CD4-positive, alpha-beta T cell treated with Interleukin-15 for 4 hours (primary cell): ENCODE results near the gene CEP72.
"Not testable (repeated sequence)": the region's sequence is repeated elsewhere in the genome, so short reads cannot be mapped to it uniquely, and the experiment has no call there.

Experiments
- DNase-seq: peaks from one replicate; pipeline ENCODE4 v3.0.0-alpha.2; 2020; ENCODE audit warnings: low spot score

Gene CEP72, protein sequence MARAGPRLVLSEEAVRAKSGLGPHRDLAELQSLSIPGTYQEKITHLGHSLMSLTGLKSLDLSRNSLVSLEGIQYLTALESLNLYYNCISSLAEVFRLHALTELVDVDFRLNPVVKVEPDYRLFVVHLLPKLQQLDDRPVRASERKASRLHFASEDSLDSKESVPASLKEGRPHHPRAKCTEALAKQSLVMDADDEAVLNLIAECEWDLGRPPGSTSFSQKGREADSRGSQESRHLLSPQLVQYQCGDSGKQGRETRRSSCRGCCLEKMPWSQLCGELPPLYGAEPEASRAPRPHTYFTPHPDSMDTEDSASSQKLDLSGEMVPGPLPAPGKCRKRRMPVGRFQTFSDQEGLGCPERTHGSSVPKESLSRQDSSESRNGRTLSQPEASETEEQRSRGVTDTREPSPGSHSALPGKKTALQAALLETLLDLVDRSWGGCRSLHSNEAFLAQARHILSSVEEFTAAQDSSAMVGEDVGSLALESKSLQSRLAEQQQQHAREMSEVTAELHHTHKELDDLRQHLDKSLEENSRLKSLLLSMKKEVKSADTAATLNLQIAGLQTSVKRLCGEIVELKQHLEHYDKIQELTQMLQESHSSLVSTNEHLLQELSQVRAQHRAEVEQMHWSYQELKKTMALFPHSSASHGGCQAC

DNA sequence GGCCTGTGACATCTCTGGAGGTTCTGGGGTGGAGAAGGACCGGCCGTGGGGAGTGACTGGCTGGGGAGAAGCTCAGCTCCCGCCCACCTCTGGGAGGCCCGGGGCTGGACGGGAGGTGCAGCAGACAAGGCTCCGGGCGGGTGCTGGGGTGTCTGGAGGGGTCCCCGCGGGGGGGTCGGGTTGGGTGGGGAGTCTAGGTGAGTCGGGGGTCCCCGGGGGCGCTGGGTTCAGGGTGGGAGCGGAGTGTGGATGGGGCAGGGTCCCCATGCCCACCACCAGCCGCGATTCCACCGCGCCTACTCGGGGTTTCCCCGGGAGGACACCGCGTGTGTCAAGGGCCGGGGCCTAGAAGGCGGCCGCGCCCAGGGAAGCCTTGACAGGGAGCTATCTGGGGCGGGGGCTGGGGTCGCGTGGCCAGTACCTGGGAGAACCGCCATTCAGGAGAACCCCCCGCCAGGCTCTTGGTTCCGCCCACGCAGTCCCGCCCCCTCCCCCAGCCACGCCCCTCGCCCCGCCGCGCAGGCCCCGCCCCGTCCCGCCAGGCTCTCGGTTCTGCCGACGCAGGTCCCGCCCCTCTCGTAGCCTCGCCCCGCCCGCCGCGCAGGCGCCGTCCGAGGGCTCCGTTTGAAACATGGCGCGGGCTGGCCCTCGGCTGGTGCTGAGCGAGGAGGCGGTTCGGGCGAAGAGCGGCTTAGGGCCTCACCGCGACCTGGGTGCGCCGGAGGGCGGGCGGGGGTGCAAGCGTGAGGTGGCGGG lies at the start of gene CEP72:
Gene CEP72 (plus strand): TSS at position 610 of the 756 bp plus-strand sequence. CDS start 22 bp downstream, at position 632.
- peak; percentile 93 for DNase-seq

DNA sequence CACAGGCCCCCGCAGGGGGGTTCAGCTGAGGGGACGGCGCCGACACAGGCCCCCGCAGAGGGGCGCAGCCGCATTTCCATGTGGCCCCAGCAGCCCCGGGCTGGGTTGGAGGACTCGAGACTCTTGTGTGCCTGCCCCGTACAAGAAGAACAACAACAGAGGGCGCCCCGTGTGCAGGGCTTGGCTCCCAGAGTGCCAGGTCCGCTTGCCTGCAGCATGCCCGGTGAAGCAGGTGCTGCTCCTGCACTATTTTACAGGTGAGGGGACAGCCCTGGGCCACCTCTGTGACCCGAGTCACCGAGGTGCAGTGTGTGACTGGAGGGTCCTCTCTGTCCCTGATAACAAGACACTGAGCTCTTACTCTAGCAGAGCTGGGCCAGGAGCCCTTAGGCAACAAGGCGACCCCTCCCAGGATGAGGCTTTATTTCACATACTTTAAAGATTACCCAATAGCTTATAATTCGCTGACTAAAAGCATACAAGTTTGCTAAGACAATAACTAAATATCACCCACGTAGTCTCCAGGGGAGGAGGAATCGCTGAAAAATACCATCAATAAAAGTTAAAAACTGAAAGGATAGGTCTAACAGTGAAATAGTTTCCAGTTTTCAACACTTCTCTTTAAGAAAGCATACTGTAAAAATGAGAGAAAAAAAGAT lies 46.2 kb upstream of the CEP72 start:
- no peak for DNase-seq

DNA sequence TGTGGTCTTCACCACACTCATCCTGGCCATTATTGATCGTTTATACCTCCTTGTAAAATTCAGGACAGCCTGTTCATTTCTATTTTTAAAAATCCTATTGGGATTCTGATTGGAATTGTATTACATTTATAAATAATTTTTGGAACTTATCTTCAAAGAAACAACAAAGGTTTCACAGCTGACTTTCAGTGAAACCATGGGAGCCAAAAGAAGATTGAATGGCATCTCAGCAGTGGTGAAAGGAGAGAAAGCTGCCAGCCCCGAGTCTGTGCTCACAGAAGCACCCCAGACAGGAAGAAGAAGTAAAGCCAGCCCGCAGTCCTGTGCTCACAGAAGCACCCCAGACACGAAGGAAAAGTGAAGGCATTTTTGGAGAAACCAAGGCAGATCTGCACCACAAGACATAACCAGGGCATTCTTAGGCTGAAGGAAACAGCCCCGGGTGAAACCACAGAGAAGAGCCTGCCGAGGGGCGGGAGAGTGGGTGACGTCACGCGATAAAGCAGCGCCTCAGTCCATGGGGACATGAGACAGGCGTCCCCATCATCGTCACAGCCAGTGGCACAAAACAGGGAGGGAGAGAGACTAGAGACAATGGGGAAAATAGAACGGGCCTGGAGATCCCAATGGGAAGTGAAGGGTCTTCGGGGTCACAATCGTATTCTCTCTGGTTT lies 45.4 kb upstream of the CEP72 start:
- no peak for DNase-seq

DNA sequence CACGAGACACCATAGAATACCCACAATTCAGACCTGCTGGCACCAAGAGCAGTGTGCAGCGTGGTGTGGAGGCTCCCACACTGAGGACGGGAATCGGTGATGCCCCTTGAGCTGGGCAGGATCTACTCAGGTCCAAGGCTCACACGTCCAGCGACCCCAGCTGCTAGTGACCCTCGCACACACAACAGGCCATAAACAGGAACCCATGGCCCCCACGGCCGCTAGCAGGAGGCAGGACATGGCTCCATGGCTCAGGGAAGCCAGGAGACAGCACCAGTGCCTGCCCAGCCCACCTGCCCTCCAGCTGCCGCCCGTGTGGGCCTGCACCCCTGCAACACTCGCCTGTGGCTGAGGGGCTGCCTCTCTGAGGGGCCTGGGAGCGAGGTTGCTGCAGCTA lies 44.5 kb upstream of the CEP72 start:
- no peak for DNase-seq

DNA sequence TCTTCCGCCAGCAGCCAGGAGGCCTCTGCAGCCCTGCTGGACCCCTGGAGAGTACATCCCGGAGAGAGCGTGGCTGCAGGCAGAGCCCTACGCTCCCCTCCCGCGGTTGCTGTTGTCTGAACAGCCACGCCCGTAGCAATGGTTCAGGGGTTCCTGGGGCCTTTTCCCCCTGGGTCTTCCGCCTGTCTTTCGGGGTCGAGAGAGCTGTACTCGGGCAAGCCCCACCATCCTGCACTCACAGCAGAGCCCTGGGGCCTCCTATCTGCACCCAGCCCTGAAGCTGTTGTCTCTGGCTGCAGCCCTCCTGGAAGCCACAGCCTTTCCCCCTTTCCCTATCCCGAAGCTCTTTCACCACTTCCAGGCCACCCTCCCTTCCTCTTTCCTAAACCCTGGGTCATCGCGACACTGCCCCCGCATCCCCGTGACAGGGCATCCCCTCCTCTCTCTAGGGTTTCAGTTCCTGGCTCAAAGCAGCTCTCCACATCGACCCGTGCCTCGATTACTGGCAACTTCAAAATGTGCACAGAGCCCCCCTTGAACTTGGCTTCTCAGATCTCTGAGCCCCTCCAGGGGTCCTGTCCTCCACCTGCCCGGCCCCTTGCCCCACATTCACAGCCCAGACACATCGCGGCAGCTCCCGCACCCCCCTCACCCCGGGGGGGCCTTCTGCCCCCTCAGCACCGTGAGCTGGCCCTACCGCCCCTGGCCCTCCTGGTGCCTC lies 43.9 kb upstream of the CEP72 start:
- DNase-seq, result no peak

DNA sequence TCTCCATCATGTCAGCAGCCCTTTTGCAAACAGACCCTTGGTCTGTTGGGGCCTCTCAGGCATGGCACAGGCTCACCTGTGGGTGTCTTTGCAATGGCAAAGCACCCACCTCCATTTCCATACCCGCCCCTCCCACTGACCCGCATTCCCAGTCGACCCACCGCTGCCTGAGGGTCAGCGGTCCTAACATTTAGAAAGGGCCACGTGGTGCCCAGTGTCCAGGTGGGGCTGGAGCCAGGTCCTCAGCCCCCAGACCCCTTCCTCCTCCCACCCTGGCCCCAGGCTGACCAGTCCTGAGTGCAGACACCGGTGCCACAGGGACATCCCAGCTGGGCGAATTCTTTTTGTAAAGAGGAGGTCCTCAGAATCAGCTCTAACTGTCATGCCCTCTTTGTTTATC lies 43.3 kb upstream of the CEP72 start:
- no peak for DNase-seq

DNA sequence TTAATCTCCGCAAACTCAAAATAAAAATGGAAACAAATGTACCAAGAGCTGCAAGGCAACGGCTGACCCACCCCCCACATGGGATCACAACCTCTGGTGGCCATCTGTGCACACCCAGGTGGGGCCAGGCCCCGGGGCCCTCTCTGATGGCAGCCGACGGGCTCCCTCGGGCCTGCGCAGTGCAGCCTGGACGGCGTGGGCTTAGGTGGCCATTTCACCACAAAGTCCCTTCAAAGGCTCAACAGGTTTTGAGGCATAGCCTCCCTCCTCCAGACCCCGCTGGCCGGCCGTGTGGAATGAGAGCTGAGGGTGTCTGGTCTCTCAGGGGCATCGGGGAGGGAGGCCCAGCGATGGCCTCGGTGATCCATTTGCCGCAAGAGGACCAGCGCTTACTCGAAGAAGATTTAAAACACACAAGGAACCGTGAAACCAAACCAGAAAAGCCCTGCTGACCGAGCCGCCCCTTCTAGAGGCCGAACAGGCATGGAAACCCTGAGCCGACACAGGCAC lies 42.7 kb upstream of the CEP72 start:
- no peak for DNase-seq

DNA sequence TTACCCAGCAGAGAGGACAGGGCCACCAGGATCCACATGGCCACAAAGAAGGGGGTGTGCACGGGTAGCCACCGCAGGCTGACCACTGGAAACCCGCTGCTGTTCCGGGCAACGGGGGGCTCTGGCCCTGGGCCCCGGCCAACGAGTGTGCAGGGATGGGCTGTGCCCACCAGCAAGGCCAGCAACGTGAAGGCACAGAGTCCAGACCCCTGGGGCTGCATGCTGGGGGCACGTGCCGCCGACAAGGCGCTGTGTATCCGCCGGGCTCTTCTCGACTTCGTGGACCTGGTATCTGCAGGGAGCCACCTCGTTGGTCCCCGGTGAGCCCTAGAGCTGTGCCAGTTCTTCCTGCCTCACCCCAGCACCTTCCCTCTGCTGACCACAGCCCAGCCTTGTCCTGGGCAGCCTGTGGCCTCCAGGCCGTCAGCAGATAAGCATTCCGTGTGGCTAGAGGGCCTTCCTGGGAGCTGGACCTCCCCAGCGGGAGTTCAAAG lies 42.2 kb upstream of the CEP72 start:
- no peak for DNase-seq

DNA sequence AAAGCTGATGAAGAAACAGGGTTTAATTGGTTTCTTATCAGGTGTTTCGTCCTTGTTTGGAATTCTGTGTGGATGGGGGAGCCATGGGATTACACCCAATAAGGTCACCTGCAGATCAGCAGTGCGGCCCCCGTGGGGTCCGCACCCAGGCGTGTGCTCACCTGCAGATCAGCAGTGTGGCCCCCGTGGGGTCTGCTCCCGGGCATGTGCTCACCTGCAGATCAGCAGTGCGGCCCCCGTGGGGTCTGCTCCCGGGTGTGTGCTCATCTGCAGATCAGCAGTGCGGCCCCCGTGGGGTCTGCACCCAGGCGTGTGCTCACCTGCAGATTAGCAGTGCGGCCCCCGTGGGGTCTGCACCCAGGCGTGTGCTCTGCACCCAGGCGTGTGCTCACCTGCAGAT lies 41.7 kb upstream of the CEP72 start:
- DNase-seq, result no peak

DNA sequence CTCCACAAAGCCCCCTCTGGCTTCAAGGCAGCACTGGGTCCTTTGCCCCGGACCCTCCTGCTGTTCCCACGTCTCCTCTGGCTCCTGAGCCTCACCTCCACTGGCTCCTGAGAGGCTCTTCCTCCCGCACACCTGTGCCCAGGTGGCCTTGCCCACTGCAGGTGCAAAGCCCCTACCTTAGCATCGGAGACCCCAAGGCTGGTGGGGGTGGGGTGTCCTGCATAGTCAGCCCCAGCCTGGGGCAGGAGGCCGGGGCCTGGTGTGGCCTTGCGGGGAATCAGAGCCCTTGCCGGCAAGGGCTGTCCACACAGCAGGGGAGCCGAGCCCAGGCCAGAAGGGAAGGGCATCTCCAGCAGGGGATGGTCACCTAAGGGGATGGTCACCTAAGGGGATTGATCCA lies 41.3 kb upstream of the CEP72 start:
- DNase-seq, result no peak

DNA sequence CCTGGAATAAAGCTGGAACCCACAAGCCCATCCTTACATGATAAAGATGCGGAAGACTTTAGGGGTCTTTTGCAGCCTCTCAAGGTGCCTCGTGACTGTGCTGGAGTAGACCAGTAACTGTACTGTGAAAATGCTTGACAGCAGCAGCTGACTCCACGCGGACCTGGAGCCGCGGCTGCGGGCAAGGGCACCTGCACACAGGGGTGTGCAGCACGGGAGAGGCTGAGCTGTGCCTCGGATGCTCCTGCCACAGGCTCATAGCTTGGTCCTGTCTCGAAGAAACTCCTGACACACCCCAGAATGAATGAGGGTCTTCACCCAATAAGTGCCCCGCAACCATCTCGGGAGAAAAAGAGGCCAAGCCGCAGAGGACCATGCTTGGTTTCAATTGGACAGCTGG lies 40.3 kb upstream of the CEP72 start:
- DNase-seq, result no peak

DNA sequence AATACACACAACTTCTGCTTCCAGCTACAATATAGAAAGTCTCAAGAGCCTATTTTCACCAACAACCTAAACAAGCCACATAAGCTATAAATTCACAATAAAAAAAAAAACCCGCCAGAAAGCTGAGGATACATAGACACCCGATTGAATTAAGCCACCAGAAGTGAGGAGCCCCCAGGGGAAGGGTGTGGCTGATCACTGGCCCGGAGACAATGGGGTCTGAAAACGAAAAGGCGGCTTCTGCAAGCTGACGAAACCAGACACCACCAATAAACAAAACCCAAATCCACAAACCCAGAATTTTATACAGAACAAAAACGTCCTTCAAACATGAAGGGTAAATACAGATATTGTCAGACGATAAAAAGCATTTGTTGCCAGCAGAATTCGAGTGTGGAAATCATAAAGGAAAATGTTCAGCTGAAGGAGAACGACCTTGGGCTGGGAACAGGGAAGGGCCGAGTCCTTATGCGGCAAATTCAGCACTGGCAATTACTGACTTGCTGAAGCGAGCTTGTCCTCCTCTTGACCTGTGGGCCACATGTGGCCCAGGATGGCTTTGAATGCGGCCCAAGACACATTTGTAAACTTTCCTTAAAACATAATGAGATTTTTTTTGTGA lies 39.6 kb upstream of the CEP72 start:
- DNase-seq, result no peak

DNA sequence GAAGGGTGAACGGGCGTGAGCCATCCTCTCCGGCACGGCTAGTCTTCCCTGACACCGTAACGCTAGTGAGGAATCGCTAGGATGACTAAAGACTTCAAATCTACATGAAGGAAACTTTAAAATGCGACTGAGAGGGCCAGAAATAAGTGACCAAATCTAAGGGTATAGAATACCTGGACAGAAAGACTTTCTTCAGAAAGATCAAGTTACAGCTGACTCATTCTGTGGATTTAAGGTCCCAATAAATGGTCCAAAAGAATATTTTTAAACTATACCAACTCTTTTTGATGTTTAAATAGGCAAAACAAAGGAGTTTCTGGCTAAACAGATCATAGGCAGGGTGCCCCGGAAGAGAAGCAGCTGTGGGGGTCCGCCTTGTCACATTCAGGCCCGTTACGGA lies 38.9 kb upstream of the CEP72 start:
- DNase-seq, result no peak

DNA sequence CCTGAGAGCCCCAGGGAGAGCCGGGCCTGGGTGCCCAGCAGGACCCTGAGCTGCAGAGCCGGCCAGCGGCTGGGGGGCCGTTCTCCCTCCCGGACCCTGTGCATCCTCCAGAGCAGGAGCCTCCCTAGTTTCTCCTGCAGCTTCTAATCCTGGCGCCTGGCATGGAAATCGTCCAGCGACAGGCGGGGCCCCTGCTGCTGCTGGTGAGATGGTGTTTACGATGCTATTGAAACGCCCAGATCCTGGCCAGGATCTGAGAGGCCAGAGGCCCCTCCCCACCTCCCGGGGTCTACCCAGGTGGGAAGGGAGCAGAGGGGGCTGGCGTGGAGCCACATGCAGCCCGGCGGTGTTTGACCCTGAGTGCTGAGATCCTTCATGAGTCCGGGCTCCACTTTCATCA lies 38.2 kb upstream of the CEP72 start:
- DNase-seq, result no peak

DNA sequence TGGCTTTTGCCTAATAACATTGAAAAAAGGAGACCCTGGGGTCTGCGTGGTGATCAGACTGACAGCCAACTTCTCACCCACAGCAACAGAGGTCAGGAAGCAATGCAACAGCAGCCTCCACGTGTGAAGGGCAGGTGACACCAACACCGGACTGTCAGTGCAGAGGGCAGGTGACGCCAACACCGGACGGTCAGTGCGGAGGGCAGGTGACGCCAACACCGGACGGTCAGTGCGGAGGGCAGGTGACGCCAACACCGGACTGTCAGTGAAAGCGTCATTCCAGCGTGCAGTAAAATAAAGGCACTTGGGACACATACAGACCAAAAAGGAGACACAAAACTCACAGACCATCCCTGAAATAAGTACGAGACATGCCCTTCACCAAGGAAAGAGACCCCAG lies 37.2 kb upstream of the CEP72 start:
- no peak for DNase-seq

DNA sequence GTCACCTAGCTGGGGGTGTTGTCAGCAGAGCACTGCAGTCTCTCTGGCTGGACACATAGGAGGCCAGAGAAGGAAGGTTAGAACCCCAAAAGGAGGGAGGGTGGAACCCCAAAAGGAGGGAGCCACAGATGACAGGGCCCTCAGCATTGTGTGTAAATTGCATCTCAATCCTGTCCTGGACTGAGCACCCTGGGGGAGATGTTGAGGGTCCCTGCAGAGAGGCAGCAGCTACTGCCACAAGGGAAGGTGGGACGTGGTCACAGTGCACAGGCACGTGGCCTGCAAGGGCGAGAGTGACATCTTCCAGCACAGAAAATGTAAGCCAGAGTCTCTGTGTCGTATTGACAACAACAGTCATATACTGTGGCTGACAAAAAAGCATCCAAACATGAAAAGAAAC lies 36.5 kb upstream of the CEP72 start:
- DNase-seq, result no peak

DNA sequence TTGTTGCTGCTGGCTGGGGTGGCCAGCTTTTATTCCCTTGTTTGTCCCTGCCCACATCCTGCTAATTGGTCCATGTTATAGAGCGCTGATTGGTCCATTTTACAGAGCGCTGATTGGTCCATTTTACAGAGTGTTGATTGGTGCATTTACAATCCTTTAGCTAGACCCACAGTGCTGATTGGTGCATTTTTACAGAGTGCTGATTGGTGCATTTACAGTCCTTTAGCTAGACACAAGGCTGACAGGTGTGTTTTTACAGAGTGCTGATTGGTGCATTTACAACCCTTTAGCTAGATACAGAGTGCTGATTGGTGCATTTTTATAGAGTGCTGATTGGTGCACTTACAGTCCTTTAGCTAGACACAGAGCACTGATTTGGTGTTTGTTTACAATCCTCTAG lies 34.9 kb upstream of the CEP72 start:
- not testable (repeated sequence) for DNase-seq

DNA sequence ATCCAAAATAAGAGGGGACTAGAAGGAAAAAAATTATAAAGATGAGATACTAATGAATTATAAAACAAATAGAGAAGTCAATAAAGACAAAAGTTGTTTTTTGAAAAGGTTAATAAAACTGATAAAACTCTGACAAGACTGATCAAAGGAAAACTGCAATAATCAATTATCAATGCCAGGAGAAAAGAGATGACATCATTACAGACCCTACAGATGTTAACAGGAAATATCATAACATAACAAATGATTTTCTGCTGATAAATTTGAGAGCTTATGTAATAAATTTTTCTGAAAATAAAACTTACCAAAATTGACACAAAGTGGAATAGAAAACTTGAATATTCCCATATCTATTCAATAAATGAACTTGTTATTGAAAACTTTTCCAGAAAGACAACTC lies 34.3 kb upstream of the CEP72 start:
- no peak for DNase-seq

DNA sequence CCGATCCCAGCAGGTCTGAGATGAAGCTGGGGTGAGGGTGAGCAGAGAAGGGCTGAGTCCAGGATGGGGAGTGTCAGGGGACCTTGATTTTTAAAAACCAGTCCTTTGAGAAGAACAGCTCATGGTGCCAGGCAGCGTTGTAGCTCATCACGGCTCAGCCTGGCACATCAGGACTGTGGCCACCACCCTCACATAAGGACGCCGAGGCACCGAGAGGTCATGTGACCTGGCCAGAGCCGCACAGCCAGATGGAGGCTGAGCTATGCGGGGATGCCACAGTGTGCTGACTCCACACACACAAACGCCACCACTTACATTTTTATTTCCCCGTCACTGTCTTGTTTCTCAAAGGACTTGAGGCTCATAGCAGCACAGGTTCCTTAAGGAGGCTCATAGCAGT lies 32.9 kb upstream of the CEP72 start:
- DNase-seq, result no peak

DNA sequence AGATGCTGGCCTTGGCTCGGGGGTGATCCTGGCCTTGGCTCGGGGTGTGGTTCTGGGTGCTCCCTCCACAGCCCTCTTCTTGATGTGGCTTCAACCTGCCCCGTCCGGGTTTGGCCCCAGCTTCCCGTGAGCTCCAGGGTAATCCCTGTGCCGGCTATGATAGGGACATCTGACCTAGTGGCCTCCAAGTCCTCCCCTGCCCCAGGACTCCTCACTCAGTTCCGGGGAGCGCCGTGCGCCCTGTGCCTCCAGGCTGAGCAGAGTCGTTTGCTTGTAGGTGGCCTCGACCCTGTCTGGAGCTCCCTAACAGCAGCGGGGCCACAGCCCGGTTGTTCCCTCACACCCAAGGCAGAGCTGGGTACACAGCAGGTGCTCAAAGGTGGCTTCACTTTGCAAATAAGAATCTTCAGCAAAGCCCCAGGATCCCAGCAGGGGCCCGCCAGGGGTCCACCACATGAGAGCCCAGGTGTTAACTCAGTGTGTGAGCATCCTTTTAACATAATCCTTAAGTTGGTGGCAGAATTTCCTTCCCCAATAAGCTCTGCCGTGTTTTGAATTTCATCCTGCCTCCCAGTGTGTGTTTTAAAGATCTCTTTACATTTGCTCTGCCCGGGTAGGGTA lies 32.3 kb upstream of the CEP72 start:
- no peak for DNase-seq
